Stimulated activated CD8-positive, alpha-beta memory T cell treated with anti-CD3 and anti-CD28 coated beads, Interleukin-4, amount 100 ng/mL, for 4 hours (primary cell): ENCODE measurements around the gene KIF20A.
"Not testable (repeated sequence)": the region's sequence is repeated elsewhere in the genome, so short reads cannot be mapped to it uniquely, and the experiment has no call there.

Experiments used
- DNase-seq, 2 donors: peaks; one replicate each; pipeline ENCODE4 v3.0.0-alpha.2; 2020; ENCODE audit warnings: low read depth in 2 of 2, low spot score in 1 of 2

The KIF20A gene

DNA sequence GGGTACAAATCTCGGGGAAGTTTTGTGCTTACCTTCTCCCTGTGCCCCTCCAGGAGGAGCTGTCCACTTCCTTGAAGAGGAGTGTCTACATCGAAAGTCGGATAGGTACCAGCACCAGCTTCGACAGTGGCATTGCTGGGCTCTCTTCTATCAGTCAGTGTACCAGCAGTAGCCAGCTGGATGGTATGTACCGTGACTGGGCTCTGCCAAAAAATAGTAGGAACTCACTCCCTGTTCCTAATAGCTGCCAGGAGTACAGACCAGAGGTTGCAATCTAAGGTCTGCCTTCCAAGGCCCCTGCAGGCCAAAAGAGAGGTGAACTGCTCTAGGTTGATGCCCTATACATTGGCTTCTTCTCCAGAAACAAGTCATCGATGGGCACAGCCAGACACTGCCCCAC, 3.9 kb downstream of the KIF20A start:
- DNase-seq = no peak

DNA sequence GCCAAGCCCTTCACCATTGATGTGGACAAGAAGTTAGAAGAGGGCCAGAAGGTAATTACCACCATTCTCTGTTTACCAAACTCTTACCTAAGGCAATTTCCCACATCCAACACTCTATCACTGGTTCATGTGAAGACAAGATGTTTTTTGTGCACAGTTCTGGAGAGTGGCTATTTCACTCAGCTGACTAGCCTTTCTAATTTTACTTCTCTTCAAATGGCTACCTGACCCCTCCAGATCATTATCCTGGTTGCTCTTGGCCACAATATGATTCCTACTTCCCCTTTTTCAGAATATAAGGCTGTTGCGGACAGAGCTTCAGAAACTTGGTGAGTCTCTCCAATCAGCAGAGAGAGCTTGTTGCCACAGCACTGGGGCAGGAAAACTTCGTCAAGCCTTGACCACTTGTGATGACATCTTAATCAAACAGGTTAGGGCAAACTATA, 7.1 kb downstream of the KIF20A start:
- DNase-seq = no peak

DNA sequence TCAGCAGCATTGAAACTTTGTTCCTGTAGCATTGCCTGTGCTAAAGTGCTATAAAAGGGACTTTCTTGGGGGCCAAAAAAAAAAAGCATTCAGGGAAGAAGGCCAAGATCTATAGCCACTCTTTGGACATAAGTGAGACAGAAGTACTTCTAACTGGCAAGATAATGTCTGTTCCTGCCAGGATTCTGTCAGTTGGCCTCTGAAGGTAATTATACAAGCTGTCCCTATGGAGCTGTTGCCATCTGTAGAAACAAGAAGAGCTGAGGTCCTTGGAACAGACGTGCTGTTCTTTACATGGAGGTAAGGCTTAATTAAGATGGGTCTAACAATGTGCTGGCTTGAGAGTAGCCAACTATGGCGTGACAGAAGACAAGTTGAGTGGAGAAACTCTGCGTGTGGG, 9.7 kb downstream of the KIF20A start:
- DNase-seq = no peak

DNA sequence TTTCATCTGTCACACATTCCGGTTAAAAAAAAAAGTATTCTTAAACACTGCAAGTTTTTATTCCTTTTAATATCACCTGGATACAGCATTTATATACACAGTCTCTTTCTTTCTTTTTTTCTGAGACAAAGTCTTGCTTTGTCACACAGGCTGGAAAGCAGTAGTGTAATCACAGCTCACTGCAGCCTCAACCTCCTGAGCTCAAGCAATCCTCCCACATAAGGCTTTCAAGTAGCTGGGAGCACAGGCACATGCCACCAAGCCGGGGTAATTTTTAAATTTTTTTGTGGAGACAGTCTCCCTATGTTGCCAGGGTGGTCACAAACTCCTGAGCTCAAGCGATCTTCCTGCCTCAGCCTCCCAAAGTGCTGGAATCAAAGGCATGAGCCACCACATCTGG, 13.9 kb downstream of the KIF20A start:
- DNase-seq = no peak

DNA sequence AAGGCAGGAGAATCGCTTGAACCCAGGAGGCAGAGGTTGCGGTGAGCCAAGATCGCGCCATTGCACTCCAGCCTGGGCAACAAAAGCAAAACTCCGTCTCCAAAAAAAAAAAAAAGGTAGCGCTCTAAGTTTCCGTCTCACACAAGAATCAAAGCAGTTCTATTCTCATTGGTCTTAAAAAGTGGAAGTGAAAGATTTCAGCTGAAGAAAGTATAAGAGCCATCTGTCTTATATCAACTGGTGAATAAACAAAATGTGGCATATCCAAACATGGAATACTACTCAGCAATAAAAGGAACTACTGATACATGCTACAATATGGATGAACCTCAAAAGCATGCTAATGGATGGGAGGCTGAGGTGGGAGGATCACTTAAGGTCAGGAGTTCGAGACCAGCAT, 14.9 kb downstream of the KIF20A start:
- DNase-seq = not testable (repeated sequence)

DNA sequence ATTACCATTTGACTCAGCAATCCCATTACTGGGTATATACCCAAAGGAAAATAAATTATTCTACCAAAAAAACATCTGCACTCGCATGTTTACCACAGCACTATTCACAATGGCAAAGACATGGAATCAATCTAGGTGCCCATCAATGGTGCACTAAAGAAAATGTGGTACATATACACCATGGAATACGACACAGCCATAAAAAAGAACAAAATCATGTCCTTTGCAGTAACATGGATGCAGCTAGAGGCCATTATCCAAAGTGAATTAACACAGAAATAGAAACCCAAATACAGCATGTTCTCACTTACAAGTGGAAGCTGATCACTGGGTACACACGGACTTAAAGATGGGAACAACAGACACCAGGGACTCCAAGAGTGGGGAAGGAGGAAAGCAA, 32.1 kb downstream of the KIF20A start:
- DNase-seq = no peak

DNA sequence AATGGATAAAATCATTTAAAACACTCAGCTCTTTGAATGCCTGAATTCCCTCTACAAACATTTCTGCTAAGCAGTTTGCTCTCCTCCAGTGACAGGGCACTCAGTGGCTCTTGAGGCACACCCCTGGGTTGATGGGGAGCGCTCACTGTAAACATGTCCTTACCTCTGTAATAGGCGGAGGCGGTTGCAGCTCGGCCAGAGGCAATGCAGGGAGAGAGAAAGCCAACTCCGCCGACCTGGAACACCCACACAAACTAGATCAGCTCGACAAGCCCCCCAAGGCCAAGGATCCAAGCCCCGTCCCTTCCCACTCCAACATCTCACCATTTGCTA, 33.9 kb downstream of the KIF20A start:
- DNase-seq = no peak

DNA sequence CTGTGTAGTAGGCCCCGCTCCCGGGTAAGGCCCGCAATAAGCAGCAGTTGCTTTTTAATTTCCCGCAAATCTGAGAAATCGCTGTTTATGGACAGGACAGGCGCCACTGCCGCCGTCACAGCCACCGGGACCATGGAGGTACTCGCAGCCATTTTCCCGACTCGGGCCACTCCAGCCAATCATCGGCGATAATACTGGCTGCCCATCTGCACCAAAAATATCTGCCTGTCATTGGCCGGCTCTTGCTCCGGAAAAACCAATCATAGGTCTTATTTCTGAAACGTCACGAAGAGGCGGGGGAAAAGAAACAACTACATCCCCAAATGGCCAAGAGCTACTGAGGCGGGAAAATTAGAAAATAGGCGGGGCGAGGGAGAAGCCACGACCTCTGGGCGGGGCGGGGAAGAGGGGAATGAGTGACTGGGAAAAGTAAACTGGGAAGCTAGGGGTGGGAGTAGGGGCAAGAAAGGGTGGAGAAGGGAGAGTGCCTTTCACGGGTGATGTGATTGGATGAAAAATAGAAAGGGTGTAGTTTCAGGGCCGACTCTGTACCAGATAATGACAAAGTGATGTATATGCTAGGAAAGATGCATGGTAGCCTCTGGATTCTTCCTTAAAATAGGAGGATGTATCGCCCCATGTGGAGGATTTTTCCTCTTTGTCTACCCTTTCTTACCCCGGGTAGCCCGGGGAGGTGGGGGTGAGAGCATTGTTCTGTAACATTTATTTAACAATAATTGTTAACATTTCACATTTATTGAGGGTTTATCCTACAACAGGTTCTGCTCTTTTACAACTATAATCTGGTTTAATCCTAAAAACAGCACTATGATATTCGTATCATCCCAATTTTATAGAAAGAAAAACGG, 34.5 kb downstream of the KIF20A start, which contains the start of gene CDC23:
TSS of gene CDC23 (minus strand) at position 163 of the 869 bp plus-strand sequence. CDS start at position 152, 11 bp downstream.
- DNase-seq = peak; percentile 74 to 75

DNA sequence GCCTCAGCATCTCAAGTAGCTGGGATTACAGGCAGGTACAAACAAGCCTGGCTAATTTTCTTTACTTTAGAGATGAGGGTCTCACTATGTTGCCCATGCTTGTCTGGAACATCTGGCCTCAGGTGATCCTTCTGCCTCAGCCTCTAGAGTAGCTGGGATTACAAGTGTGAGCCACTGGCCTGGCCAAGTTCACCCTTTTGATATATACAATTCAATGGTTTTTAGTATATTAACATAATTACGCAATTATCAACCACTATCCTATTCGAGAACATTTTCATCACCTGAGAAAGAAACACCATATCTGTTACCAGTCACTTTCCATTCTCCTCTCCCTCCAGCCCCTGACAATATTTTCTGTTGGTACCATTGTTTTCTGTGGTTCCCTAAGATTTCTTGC, 37.9 kb downstream of the KIF20A start:
- no peak for DNase-seq

DNA sequence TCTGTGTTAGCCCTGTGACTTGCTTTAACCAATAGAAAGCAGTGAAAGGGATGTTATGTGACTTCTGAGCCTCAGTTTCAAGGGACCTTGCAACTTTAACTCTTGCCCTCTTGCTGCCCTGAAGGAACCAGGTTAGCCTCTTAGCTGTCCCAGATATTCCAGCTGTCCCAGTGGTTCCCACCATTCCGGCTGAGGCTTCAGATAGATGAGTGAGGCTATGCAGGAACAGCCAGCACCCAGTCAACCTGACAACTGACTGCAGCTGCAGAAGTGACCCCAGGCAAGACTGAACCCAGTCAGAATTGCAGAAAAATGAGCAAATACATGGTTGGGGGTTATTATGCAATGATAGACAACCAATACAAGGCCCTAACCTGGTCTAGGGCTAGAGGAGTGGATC, 44.6 kb downstream of the KIF20A start:
- no peak for DNase-seq

DNA sequence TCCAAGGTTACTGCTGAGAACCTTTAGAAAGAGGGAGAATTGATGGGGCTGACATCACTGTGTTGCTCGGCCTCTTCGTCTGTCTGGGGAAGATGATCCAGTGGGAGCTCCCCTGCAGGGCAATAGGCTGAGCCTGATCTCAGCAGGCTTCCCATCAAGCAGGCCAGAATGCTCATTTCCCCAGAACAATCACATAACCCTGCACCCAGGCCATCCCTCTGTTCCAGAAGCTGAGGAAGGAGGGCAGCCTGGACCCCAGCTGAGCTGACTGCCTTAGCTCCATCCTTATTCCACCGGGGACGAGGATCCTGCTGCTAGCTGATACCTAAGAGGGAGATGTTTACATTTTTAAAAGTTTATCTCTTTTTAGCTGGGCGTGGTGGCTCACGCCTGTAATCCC, 45.8 kb downstream of the KIF20A start:
- DNase-seq = no peak

DNA sequence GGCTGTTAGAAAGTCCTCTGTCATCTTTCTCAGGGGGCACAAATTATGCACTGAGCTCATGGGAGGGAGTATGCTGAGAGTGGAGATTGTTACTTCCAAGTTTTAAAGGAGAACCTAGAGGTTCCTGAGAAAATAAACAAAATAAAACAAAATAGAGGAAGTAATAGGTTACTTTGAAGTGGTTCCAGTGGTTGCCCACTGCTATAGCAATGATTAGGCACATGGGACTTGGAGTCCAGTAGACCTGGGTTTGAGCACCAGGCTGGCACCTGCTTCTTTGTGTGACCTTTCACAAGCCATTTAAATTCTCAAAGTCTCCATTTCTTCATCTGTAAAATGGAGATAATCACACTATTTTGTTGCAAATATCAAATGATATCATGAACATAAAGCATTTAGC, 48.0 kb downstream of the KIF20A start:
- no peak for DNase-seq

DNA sequence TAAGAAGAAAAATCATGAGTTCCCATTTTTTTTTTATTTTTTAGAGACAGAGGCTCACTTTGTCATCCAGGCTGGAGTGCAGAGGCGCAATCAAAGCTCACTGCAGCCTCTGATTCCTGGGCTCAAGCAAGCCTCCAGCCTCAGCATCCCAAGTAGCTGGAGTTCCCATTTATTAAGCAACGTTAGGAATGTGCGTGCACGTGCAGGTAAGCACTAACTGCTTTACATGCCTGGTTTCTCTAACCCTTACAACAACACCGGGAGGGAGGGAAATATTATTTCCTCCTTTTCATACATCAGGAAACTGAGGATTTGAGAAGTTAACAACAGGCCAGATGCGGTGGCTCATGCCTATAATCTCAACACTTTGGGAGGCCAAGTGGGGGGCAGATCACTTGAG, 50.5 kb downstream of the KIF20A start:
- DNase-seq = no peak

DNA sequence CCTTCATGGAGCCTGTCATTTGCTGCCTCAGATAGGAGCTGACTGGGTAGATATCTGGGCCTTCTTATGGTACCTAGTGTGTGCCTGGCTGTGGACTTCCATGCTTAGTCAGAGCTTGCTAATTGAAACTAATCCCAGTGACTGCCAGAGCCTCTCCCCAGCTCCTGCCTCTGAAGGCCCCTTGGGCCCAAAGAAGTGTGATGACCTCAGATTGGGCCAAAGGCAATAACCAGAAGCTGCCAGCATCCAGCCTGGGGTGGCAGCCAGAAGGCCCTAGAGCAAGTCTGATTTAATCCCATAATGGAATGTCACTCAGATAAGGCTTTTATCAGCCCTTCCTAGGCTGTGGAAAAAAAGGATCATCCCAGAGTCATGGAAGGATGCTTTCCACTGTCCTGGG, 51.3 kb downstream of the KIF20A start:
- DNase-seq = no peak

DNA sequence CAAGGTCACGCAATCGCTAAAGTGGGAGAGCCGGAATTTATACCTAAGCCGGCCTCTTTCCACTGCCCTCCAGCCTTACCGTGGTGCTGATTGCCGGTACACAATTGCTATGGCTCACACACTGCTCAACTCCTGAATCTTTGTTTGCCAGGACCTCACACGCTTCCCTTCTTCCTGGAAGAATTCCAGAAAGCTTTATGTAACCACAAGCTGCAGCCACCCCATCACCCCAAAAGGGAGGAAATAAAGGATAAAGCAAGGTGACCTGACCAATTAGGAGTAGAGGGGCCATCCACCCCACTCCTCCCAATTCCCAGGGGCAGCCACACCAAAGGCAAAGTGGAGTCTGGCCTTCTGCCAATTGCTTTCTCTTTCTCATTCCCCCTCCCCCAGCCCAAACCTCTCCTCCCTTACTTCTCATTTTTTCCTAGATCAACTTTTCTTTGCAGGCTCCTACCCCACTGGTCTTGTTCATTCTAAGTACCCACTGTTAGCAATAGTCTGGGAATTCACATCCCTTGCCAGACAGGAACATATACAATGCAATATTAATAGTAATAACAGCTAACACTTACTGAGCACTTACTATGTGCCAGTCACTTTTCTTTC, 52.2 kb downstream of the KIF20A start:
- DNase-seq = no peak

DNA sequence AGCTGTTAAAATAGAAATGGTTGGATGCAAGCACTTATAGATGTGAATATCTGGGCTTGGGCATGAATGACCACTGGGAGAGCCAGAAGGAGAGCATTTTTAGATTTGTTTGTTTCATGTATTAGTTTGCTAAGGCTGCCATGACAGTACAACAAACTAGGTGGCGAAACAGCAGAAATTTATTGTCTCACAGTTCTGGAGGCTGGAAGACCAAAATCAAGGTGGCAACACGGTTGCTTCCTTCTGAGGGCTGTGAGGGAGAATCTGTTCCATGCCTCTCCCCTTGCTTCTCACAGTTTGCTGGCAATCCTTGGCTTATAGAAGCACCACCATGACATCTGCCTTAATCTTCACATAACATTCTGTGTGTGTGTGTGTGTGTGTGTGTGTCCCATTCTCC, 54.4 kb downstream of the KIF20A start:
- DNase-seq = no peak

DNA sequence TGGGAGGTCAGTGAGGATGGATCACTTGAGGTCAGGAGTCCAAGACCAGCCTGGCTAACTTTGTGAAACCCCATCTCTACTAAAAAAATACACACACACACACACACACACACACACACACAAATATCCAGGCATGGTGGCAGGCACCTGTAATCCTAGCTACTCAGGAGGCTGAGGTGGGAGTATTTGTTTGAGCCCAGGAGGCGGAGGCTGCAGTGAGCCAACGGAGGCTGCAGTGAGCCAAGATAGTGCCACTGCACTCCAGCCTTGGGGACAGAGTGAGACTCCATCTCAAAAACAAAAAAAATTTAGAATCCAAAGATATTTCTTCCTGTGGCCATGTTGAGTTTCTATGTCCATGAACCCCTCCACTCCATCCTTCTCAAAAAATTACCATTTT, 55.7 kb downstream of the KIF20A start:
- no peak for DNase-seq
